ENCODE data around the gene OTOGL.
"Not testable (repeated sequence)": the region's sequence is repeated elsewhere in the genome, so short reads cannot be mapped to it uniquely, and the experiment has no call there.

OTOGL gene

DNA sequence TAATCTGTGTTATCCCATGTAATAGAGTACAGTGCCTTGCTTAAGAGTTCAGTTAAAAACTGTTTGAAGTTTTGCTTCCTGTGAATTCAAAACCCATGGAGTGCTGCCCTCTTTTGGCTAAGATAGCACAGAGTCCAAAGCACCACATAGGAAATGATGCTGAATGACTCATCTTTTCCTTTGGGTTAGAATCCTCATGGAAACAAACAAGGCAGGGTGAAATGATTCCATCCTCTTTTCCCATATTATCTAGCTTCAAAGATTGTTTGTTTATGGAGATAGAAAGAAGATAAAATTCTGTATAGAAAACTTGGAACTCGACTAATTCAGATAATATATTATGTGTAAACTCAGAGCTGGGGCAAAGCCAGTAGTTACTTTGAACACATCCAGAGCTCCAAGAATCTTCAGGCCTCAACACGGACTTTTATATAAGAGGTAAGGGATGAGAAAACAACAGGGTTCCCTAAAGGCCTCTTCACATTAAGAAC, 87.4 kb downstream of the OTOGL start:
- DNase-seq: peak; percentile 7

DNA sequence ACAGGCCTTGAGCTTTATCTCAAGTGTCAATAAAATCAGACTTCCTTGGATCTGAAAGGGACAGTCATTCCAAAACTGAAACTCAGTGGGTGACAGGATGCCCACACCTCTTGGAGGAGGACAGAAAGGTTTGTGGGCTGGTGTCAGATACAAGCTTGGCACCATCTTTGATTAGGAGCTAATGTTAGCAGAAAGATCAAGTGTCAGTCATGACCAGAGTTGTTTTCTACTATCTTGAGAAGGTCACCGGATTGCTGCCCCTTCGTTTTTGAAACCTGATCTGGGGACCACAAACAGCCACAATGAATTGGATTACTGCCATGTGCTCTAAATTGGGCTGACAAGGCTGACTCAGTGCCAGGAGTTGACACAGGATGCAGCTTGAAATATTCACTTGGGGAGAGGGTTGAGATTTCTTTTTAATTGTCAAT, 88.3 kb downstream of the OTOGL start:
- DNase-seq: no peak

GRCh38 chr12:80188576-80188975, 89.2 kb downstream of the OTOGL start:
- DNase-seq: no peak

GRCh38 chr12:80189241-80189640, 89.9 kb downstream of the OTOGL start:
- DNase-seq: no peak

GRCh38 chr12:80190001-80190400, 90.7 kb downstream of the OTOGL start:
- DNase-seq: no peak

DNA sequence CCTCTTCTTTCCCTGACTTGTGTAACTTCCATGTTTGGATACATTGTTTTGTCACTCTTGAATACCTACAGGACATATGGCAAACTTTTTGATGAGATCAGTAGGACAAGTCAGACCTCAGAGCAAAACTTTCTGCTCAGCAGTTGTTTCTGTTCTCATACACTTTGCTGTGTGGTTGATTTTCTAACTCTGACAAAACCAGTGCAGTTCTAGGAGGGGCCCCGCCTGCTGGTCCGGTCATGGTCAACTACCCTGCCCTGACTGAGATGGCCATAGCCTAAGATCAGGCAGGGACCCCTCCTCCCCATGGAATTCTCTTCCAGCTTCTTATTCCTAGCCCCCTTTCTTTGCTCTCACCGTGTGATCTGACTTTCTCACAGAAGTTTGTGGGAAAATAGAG, 92.8 kb downstream of the OTOGL start:
- no peak for DNase-seq

DNA sequence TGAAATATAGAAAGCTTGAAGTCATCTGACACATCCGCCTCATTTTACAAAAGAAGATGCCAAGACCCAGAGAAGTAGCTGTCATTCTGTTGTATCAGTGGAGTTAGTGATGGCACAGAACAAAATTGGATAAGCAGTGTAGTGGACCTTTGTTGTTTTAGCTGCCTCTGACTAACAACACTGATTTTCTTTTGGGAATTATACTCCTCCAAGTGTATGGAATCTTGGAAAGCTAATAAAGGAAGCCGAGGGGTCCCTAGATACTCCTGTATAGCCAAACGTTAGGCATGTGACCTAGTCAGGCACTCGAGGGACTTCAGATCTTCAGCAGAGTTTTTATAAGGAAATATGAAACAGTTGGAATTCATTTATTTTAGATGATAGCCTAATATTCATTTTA, 94.5 kb downstream of the OTOGL start:
- DNase-seq: no peak

- DNase-seq: no peak
Measured at GRCh38 chr12:80195074-80195726, 95.9 kb downstream of the OTOGL start.

GRCh38 chr12:80195737-80196136, 96.4 kb downstream of the OTOGL start:
- no peak for DNase-seq

- DNase-seq: no peak
Measured at GRCh38 chr12:80196419-80196818, 97.1 kb downstream of the OTOGL start.

DNA sequence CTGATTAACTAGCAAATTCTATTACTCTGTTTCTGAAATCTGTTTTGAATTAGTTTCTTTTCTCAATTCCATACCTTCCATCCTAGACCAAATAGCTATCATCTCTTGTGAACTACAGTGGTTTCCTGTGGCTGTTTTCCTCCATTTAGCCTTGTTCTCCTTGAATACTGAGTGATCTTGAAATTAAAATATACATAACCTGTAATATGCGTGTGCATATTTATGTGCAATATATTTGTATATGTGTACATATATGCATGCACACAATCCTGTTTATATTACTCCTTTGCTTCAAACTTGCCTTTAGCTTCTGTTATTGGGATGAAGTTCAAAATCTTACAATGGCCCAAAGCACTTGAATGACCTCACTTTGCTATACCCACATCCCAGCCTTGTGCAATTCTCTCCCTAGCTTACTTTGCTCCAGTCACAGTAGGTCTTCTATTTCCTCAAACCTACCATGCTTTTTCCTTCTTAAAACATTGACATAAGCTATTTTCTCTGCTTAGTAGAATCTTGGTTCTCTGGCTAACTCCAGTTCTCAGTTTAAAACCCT, 99.5 kb downstream of the OTOGL start:
- no peak for DNase-seq

GRCh38 chr12:80199931-80200330, 100.6 kb downstream of the OTOGL start:
- no peak for DNase-seq

- no peak for DNase-seq
Measured at GRCh38 chr12:80200414-80200813, 101.1 kb downstream of the OTOGL start.

GRCh38 chr12:80201908-80202307, 102.6 kb downstream of the OTOGL start:
- DNase-seq: no peak

DNA sequence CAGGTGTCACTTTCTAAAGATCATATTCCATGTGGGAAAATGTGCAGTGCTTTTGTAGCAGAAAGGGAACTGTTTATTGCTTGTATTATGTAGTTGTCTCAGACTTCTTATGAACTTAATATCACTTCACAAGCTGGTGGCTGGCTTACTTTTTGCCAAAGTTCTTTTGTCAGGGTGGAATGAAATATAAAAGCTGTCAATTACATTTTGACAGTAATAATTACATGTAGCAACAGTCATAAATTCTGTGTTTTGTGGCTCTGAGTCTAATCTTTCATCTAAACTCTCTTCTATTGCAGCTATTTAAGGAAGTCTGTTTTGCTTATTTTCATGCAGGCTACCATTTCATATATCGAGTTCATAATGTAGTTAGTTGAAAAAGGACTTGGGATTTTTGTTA, 106.6 kb downstream of the OTOGL start:
- no peak for DNase-seq

GRCh38 chr12:80208071-80208470, 108.7 kb downstream of the OTOGL start:
- DNase-seq: no peak

DNA sequence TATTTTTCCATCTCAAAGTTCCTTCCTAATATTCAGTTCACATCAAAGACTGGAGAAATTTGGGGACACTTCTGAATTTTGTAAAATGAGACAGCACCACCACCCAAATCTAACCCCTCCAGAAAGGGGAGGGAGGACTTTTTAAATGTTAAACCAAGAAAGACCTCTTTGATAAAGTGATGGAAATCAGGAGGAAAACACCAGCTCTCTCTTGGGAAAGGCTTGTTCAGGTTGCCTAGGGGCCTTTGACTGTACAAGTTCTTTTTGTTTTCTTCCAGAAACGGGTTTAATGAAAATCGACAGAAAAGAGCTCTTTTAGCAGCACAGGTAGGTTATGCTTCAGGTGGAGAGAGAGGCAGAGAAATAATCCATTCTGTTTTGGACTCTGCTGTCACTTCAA, 112.3 kb downstream of the OTOGL start:
- no peak for DNase-seq

- no peak for DNase-seq
Measured at GRCh38 chr12:80212938-80213645, 113.8 kb downstream of the OTOGL start.

DNA sequence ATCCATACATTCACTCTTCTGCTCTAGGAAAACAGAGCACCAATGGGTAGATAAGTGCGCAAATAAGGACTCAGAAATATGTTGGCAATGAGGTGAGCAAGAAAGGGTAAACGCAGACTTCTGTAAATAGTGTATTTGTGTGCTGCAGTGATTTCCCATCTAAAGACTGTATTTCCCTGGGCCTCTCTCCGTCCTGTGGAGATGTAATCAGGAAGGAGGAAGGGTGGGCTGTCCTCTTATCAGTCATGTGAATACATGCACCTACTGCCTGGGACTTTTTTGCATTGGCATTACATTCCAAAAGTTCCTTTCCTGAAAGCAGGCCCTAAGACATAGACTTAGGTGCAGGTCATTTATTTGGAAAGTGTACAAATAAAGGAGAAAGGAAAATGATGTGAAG, 114.5 kb downstream of the OTOGL start:
- no peak for DNase-seq

GRCh38 chr12:80217011-80217535, 117.7 kb downstream of the OTOGL start:
- no peak for DNase-seq

- not testable (repeated sequence) for DNase-seq
Measured at GRCh38 chr12:80218925-80219324, 119.6 kb downstream of the OTOGL start.

GRCh38 chr12:80219345-80219744, 120.0 kb downstream of the OTOGL start:
- DNase-seq: no peak

DNA sequence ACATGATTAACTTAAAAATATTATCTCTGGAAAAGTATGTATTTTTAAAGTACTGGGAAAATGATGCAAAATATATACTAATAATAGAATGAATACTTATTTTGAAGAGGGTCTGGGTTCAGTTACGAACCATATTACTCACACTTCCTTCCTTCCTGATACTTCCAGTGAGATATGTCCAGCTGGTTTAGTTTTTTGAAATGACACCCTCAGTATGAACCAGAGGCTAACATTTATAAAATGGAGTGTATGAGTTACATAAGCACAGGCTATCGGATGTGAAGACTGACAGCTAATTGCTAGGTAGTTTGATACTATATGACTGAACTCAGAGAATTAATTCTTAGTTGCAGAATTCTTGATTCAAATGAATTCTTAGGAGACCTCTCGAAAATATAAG, 122.9 kb downstream of the OTOGL start:
- DNase-seq: no peak

GRCh38 chr12:80226576-80226975, 127.2 kb downstream of the OTOGL start:
- DNase-seq: peak; percentile 6
